Measurements from ENCODE around the gene LLCFC1.

DNA sequence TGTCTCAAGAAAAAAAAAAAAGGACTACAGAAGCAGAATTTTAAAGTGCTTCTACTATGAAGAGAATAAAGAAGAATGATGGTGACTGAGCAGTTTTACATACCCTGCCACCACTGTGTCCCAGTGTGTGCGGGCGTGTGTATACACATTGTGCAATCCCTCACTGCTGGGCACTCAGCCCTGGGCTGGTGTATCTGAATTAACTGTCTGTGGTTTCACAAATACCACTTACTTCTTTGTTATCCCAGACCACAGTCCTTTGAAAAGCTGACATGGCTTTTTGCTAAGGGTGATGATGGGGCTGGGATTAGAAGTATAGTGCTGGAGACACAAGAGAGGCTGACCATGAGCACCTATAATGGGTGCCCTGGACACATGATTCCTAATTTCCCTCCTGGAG lies 32.6 kb upstream of the LLCFC1 start:
- TF ChIP-seq, protein P1, sequence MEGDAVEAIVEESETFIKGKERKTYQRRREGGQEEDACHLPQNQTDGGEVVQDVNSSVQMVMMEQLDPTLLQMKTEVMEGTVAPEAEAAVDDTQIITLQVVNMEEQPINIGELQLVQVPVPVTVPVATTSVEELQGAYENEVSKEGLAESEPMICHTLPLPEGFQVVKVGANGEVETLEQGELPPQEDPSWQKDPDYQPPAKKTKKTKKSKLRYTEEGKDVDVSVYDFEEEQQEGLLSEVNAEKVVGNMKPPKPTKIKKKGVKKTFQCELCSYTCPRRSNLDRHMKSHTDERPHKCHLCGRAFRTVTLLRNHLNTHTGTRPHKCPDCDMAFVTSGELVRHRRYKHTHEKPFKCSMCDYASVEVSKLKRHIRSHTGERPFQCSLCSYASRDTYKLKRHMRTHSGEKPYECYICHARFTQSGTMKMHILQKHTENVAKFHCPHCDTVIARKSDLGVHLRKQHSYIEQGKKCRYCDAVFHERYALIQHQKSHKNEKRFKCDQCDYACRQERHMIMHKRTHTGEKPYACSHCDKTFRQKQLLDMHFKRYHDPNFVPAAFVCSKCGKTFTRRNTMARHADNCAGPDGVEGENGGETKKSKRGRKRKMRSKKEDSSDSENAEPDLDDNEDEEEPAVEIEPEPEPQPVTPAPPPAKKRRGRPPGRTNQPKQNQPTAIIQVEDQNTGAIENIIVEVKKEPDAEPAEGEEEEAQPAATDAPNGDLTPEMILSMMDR (IDR thresholded peaks at IDR 0.05), result no peak
- TF ChIP-seq POLR2A (IDR thresholded peaks at IDR 0.05) (no peak), EP300 (IDR thresholded peaks at IDR 0.05) (no peak)

Measured in sigmoid colon (tissue), 4 donors.